PC-9 (cell line): ENCODE data around the gene CTSW. TPM values are rescaled to one million over a fixed set of nuclear protein-coding genes. Genes with fewer than 3 reads are reported as not detected.

ENCODE experiments used
- BruUV-seq: library from RNA; stranded (reverse); fragments of 400-500 nt; replicated peaks from 2 replicates; lab custom pipeline; 2021; lab: Mats Ljungman, UMichigan
- CTCF ChIA-PET: fragments of 300-600 bp; sonication (Branson Sonifier 250); formaldehyde crosslinking; loops from one replicate; lab custom pipeline; 2022; ENCODE audit warnings: antibody characterized with exemption; lab: Charles Lee
- POLR2A ChIA-PET: fragments of 300-600 bp; sonication (Branson Sonifier 250); formaldehyde crosslinking; loops from one replicate; lab custom pipeline; 2022; ENCODE audit warnings: antibody characterized with exemption; ENCODE audit not compliant: unreplicated experiment; lab: Charles Lee
- DNase-seq, 2 experiments: peaks; one replicate each; pipeline versions ENCODE4 v3.0.0 to v3.0.0-alpha.2; 2015 to 2022; ENCODE audit warnings: mixed read lengths in 1 of 2
- H2AFZ ChIP-seq: fragments of 200-600 bp; sonication (generic); 2 replicates; pipeline ENCODE4 v1.8.1; 2017; ENCODE audit warnings: antibody characterized with exemption
- H3F3A ChIP-seq: fragments of 200-600 bp; sonication (generic); 2 replicates; pipeline ENCODE4 v1.8.1; 2017; ENCODE audit warnings: antibody characterized with exemption, mild to moderate bottlenecking, low read depth; ENCODE audit not compliant: insufficient read depth
- H3K27ac ChIP-seq: fragments of 200-600 bp; sonication (generic); 2 replicates; pipeline ENCODE4 v1.6.1; 2016; ENCODE audit warnings: mixed run types
- H3K27me3 ChIP-seq: fragments of 200-600 bp; sonication (generic); 2 replicates; pipeline ENCODE4 v1.6.1; 2016; ENCODE audit warnings: low read depth, mixed run types; ENCODE audit not compliant: insufficient read depth
- H3K36me3 ChIP-seq: fragments of 200-600 bp; sonication (generic); 2 replicates; pipeline ENCODE4 v1.6.1; 2016; ENCODE audit warnings: low read depth, mixed run types
- H3K4me1 ChIP-seq: fragments of 200-600 bp; sonication (generic); replicated peaks from 2 replicates; pipeline ENCODE4 v1.6.1; 2016; ENCODE audit warnings: mixed run types; ENCODE audit not compliant: insufficient read depth
- H3K4me2 ChIP-seq: fragments of 200-600 bp; sonication (generic); 2 replicates; pipeline ENCODE4 v1.6.1; 2017; ENCODE audit warnings: mixed run types
- H3K4me3 ChIP-seq: fragments of 200-600 bp; sonication (generic); 2 replicates; pipeline ENCODE4 v1.6.1; 2016; ENCODE audit warnings: mixed run types
- H3K79me2 ChIP-seq: fragments of 200-600 bp; sonication (generic); 2 replicates; pipeline ENCODE4 v1.6.1; 2017; ENCODE audit warnings: low read depth, mixed run types
- H3K9me2 ChIP-seq: fragments of 200-600 bp; sonication (generic); 2 replicates; pipeline ENCODE4 v1.8.1; 2017; ENCODE audit warnings: mild to moderate bottlenecking; ENCODE audit not compliant: insufficient read depth
- H3K9me3 ChIP-seq: fragments of 200-600 bp; sonication (generic); 2 replicates; pipeline ENCODE4 v1.8.1; 2016; ENCODE audit warnings: low read depth; ENCODE audit not compliant: insufficient read depth
- H4K20me1 ChIP-seq: fragments of 200-600 bp; sonication (generic); 2 replicates; pipeline ENCODE4 v1.8.1; 2017; ENCODE audit not compliant: insufficient read depth
- EZH2 ChIP-seq: fragments of 200-600 bp; sonication (generic); IDR thresholded peaks from 2 replicates; pipeline ENCODE4 v1.8.0; 2017; ENCODE audit warnings: antibody characterized with exemption, low read depth
- intact Hi-C: fragments of 100-400 bp; cut with micrococcal nuclease; formaldehyde crosslinking; loops from one replicate; pipeline ENCODE4 v1.10.0; 2022; ENCODE audit not compliant: unreplicated experiment
- total RNA-seq: library from RNA; stranded (reverse); gene quantifications from 2 replicates; pipeline ENCODE4 v1.2.3, GENCODE V29; 2021
- TF ChIP-seq, protein P1 (sequence below): fragments of 200-600 bp; sonication (generic); conservative IDR thresholded peaks from 2 replicates; pipeline ENCODE4 v1.6.1; 2017; ENCODE audit warnings: mixed run types, antibody characterized with exemption, mild to moderate bottlenecking, moderate library complexity

The CTSW gene
- total RNA-seq, 1 experiment from 2014 or later: not detected

DNA sequence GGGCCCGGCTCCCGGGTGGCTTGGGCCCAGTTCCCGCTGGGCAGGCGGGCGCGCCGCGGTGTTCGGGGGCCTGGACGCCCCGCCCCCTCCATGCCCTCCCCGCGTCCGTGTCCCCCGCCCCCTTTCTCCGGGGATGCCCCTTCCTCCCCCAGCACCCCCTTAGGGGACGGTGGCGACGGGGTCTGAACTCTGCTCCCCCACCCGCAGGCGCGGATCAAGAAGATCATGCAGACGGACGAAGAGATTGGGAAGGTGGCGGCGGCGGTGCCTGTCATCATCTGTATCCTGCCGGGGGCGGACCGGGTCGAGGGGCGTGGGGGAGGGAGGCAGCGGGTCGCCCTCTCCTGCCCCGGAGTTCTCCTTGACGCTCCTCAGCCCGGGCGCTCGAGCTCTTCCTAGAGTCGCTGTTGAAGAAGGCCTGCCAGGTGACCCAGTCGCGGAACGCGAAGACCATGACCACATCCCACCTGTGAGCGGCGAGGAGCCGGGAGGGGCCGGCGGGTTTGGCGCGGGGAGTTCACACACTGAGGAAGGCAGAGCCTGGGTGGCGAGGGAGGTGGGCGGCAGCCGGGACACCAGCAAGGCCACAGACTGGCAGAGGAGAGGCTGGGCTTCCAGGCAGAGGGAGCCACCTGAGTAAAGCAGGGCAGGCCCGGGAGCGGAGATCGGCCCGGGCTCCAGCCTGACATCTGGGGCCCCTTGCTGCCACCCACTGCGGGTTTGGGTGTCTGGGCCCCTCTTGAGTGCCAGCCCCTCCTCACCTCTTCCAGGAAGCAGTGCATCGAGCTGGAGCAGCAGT, 40.1 kb downstream of the CTSW start:
- peaks cover 39% of the 10 kb centered on the region; the same call in 1 of the 2 replicates for H3F3A ChIP-seq
- no peaks in the 10 kb centered on the region for H3K9me2 ChIP-seq
- POLR2A ChIA-PET: interaction anchor here (0.6 to 0.7 kb wide), 2 partner anchors 19 to 40 kb away, joined by 4 to 5 read pairs; no protein-coding TSS in a partner anchor
- H3K79me2 ChIP-seq: peaks cover 42% of the 10 kb centered on the region
- H2AFZ ChIP-seq: peak overlapping the region; percentile 80
- peak overlapping the region; percentile 83 for H3K4me3 ChIP-seq
- DNase-seq: peak in 1 of 2 experiments; percentile 50
- peak overlapping the region; percentile 94 for H3K4me2 ChIP-seq
- intact Hi-C loops: loop anchor here (1.0 to 5.0 kb wide), 3 partner anchors 31 to 362 kb away; partner anchors contain the start of genes FIBP, LTBP3 and SART1
- H3K9me3 ChIP-seq: no peaks in the 10 kb centered on the region
- no peak overlapping the region for H3K27ac ChIP-seq
- CTCF ChIA-PET: interaction anchor here (0.6 kb wide), 1 partner anchor 32 kb away, joined by 3 read pairs; no protein-coding TSS in a partner anchor
- no peaks in the 10 kb centered on the region for H4K20me1 ChIP-seq
- H3K36me3 ChIP-seq: peaks cover 6% of the 10 kb centered on the region; the same call in 1 of the 2 replicates
- BruUV-seq: no TSS peak
- no peak for TF ChIP-seq EZH2
- TF ChIP-seq, protein P1, sequence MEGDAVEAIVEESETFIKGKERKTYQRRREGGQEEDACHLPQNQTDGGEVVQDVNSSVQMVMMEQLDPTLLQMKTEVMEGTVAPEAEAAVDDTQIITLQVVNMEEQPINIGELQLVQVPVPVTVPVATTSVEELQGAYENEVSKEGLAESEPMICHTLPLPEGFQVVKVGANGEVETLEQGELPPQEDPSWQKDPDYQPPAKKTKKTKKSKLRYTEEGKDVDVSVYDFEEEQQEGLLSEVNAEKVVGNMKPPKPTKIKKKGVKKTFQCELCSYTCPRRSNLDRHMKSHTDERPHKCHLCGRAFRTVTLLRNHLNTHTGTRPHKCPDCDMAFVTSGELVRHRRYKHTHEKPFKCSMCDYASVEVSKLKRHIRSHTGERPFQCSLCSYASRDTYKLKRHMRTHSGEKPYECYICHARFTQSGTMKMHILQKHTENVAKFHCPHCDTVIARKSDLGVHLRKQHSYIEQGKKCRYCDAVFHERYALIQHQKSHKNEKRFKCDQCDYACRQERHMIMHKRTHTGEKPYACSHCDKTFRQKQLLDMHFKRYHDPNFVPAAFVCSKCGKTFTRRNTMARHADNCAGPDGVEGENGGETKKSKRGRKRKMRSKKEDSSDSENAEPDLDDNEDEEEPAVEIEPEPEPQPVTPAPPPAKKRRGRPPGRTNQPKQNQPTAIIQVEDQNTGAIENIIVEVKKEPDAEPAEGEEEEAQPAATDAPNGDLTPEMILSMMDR: no peak
- peaks cover 44% of the 10 kb centered on the region for H3K4me1 ChIP-seq
- H3K27me3 ChIP-seq: no peaks in the 10 kb centered on the region

GRCh38 chr11:65920372-65920802, 40.8 kb downstream of the CTSW start:
- H3K27ac ChIP-seq: no peak overlapping the region
- no peak for TF ChIP-seq EZH2
- TF ChIP-seq, protein P1: no peak
- ChIA-PET CTCF (no interaction called here), POLR2A (interaction anchor here (0.7 kb wide), 2 partner anchors 21 to 40 kb away, joined by 3 to 4 read pairs; no protein-coding TSS in a partner anchor)
- no peaks in the 10 kb centered on the region for H3K9me3 ChIP-seq
- peaks cover 42% of the 10 kb centered on the region for H3K79me2 ChIP-seq
- H3K9me2 ChIP-seq: no peaks in the 10 kb centered on the region
- intact Hi-C loops: no loop called here
- H3F3A ChIP-seq: peaks cover 38% of the 10 kb centered on the region; the same call in 1 of the 2 replicates
- H2AFZ ChIP-seq: peak overlapping the region; percentile 80; the same call in 1 of the 2 replicates
- no peak for DNase-seq
- H4K20me1 ChIP-seq: no peaks in the 10 kb centered on the region
- H3K27me3 ChIP-seq: no peaks in the 10 kb centered on the region
- peak overlapping the region; percentile 94 for H3K4me2 ChIP-seq
- H3K36me3 ChIP-seq: peaks cover 6% of the 10 kb centered on the region; the same call in 1 of the 2 replicates
- no TSS peak for BruUV-seq
- H3K4me1 ChIP-seq: peaks cover 38% of the 10 kb centered on the region
- peak overlapping the region; percentile 83 for H3K4me3 ChIP-seq

DNA sequence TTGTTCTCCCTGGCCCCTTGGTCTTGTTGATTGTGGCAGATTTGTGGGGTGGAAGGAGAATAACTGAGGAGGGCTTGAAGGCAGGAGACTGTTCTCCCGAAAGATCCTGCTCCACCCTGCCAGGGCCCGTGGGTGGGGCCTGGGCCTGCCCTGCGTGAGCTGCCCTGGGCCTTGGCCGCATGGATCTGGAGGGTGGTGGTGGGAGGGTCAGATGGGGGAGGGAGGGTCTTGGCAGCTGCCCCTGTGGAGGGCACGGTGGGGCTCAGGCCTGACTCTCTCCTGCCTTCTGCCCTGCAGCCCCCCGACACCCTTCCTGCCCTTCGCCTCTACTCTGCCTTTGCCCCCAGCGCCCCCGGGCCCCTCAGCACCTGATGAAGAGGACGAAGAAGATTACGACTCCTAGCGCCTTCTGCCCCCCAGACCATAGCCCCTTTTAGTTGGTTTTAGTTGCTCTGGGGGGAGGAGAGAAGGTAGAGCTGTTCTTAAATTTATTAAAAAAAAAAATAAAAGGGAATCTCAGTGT, 41.5 kb downstream of the CTSW start:
- peaks cover 40% of the 10 kb centered on the region for H3K79me2 ChIP-seq
- CTCF ChIA-PET: no interaction called here
- H3K4me3 ChIP-seq: no peak overlapping the region

More for the DNA sequence above, 41.5 kb downstream of the CTSW start:
- H3K36me3 ChIP-seq: peaks cover 6% of the 10 kb centered on the region; the same call in 1 of the 2 replicates
- DNase-seq: no peak
- no peak overlapping the region for H3K27ac ChIP-seq
- H3F3A ChIP-seq: peaks cover 38% of the 10 kb centered on the region; the same call in 1 of the 2 replicates
- TF ChIP-seq, protein P1: no peak
- no peak for TF ChIP-seq EZH2
- no peaks in the 10 kb centered on the region for H3K9me2 ChIP-seq
- H3K27me3 ChIP-seq: no peaks in the 10 kb centered on the region
- peak overlapping the region; percentile 94 for H3K4me2 ChIP-seq
- no peaks in the 10 kb centered on the region for H4K20me1 ChIP-seq
- no TSS peak for BruUV-seq
- H2AFZ ChIP-seq: no peak overlapping the region
- POLR2A ChIA-PET: interaction anchor here (0.7 kb wide), 1 partner anchor 20 kb away, joined by 3 read pairs; no protein-coding TSS in a partner anchor
- intact Hi-C loops: no loop called here
- H3K4me1 ChIP-seq: peaks cover 32% of the 10 kb centered on the region
- no peaks in the 10 kb centered on the region for H3K9me3 ChIP-seq
